WTC11 (cell line): ENCODE measurements around the gene CROCC. TPM values are rescaled to one million over a fixed set of nuclear protein-coding genes. Genes with fewer than 3 reads are reported as not detected.

ENCODE experiments used
- AFF4 ChIP-seq: sonication (generic); formaldehyde crosslinking; IDR thresholded peaks from 2 replicates; pipeline ENCODE4 v1.8.1; 2023; ENCODE audit warnings: mild to moderate bottlenecking, missing genetic modification reagents, borderline replicate concordance
- ATF1 ChIP-seq: sonication (generic); formaldehyde crosslinking; IDR thresholded peaks from 2 replicates; pipeline ENCODE4 v1.8.1; 2023; ENCODE audit warnings: mild to moderate bottlenecking, moderate library complexity, missing genetic modification reagents
- ATF3 ChIP-seq: sonication (generic); formaldehyde crosslinking; conservative IDR thresholded peaks from 2 replicates; pipeline ENCODE4 v1.8.1; 2022; ENCODE audit warnings: mild to moderate bottlenecking, missing genetic modification reagents
- CDX4 ChIP-seq: fragments of 250-450 bp; sonication (Bioruptor Pico); IDR thresholded peaks from 2 replicates; pipeline ENCODE4 v1.9.0; 2021; ENCODE audit warnings: moderate library complexity, mild to moderate bottlenecking, inconsistent platforms, borderline replicate concordance
- CTCF ChIP-seq: fragments of 200-600 bp; IDR thresholded peaks from 2 replicates; pipeline ENCODE4 v1.8.0; 2022; ENCODE audit warnings: antibody characterized with exemption
- ELF4 ChIP-seq: sonication (generic); formaldehyde crosslinking; IDR thresholded peaks from 2 replicates; pipeline ENCODE4 v1.8.1; 2022; ENCODE audit warnings: low read depth, mild to moderate bottlenecking, moderate library complexity, missing genetic modification reagents
- GRHL2 ChIP-seq: fragments of 250-450 bp; sonication (Bioruptor Pico); IDR thresholded peaks from 2 replicates; pipeline ENCODE4 v1.8.0; 2022; ENCODE audit warnings: mild to moderate bottlenecking, moderate library complexity; ENCODE audit not compliant: insufficient replicate concordance, severe bottlenecking
- GTF2I ChIP-seq: fragments of 250-450 bp; sonication (Bioruptor Pico); conservative IDR thresholded peaks from 2 replicates; pipeline ENCODE4 v1.4.0; 2021; ENCODE audit warnings: mild to moderate bottlenecking
- IRF1 ChIP-seq: sonication (generic); formaldehyde crosslinking; IDR thresholded peaks from 2 replicates; pipeline ENCODE4 v1.8.0; 2023; ENCODE audit warnings: missing genetic modification reagents
- JUN ChIP-seq: sonication (generic); formaldehyde crosslinking; IDR thresholded peaks from 2 replicates; pipeline ENCODE4 v1.8.0; 2023; ENCODE audit warnings: mild to moderate bottlenecking, missing genetic modification reagents
- MYBL2 ChIP-seq: sonication (generic); formaldehyde crosslinking; IDR thresholded peaks from 2 replicates; pipeline ENCODE4 v1.8.1; 2023; ENCODE audit warnings: mild to moderate bottlenecking, moderate library complexity, missing genetic modification reagents
- NFE2L1 ChIP-seq: sonication (generic); formaldehyde crosslinking; IDR thresholded peaks from 2 replicates; pipeline ENCODE4 v1.8.1; 2023; ENCODE audit warnings: missing genetic modification reagents
- NR2C2 ChIP-seq: sonication (generic); formaldehyde crosslinking; IDR thresholded peaks from 2 replicates; pipeline ENCODE4 v1.8.0; 2022; ENCODE audit warnings: mild to moderate bottlenecking, missing genetic modification reagents
- OVOL2 ChIP-seq: fragments of 250-450 bp; sonication (Bioruptor Pico); IDR thresholded peaks from 2 replicates; pipeline ENCODE4 v1.9.0; 2021; ENCODE audit warnings: mild to moderate bottlenecking, borderline replicate concordance
- SOX15 ChIP-seq: fragments of 250-450 bp; sonication (Bioruptor Pico); IDR thresholded peaks from 2 replicates; pipeline ENCODE4 v1.9.0; 2021; ENCODE audit warnings: mild to moderate bottlenecking
- STAT6 ChIP-seq: sonication (generic); formaldehyde crosslinking; conservative IDR thresholded peaks from 2 replicates; pipeline ENCODE4 v1.8.1; 2023; ENCODE audit warnings: mild to moderate bottlenecking, low read depth, missing genetic modification reagents, moderate library complexity
- TEAD1 ChIP-seq: sonication (generic); formaldehyde crosslinking; IDR thresholded peaks from 2 replicates; pipeline ENCODE4 v1.8.0; 2022; ENCODE audit warnings: mild to moderate bottlenecking, missing genetic modification reagents
- TEAD4 ChIP-seq: sonication (generic); formaldehyde crosslinking; IDR thresholded peaks from 2 replicates; pipeline ENCODE4 v1.8.0; 2022; ENCODE audit warnings: mild to moderate bottlenecking, missing genetic modification reagents
- ZNF425 ChIP-seq: fragments of 250-450 bp; sonication (Bioruptor Pico); conservative IDR thresholded peaks from 2 replicates; pipeline ENCODE4 v1.9.0; 2021; ENCODE audit warnings: mild to moderate bottlenecking
- ZNF532 ChIP-seq: fragments of 250-450 bp; sonication (Bioruptor Pico); IDR thresholded peaks from 2 replicates; pipeline ENCODE4 v1.9.0; 2021; ENCODE audit warnings: mild to moderate bottlenecking, borderline replicate concordance
- ZNF671 ChIP-seq: fragments of 250-450 bp; sonication (Bioruptor Pico); IDR thresholded peaks from 2 replicates; pipeline ENCODE4 v1.8.0; 2021; ENCODE audit warnings: mild to moderate bottlenecking
- total RNA-seq: library from RNA; stranded (reverse); gene quantifications from 3 replicates; pipeline ENCODE4 v1.2.3, GENCODE V29; 2021

The CROCC gene
- total RNA-seq, 1 experiment from 2014 or later = 75.6 TPM

- peak; percentile 70; the same call in 1 of the 2 replicates for TF ChIP-seq STAT6 (CRISPR knock-in tag)
- TF ChIP-seq NR2C2 (CRISPR knock-in tag) = no peak
- 0 out of 2 replicates have a peak, but pooled peaks have one; percentile 19 for TF ChIP-seq MYBL2 (CRISPR knock-in tag)
- no peak for TF ChIP-seq ZNF671 (CRISPR knock-in tag)
- no peak for TF ChIP-seq ELF4
- TF ChIP-seq GRHL2 (CRISPR knock-in tag) = no peak
- TF ChIP-seq SOX15 (CRISPR knock-in tag) = no peak
- TF ChIP-seq AFF4 (CRISPR knock-in tag) = no peak
- TF ChIP-seq ZNF532 (CRISPR knock-in tag) = no peak
- no peak for TF ChIP-seq ATF3
- TF ChIP-seq ZNF425 (CRISPR knock-in tag) = no peak
- no peak for TF ChIP-seq TEAD4
- no peak for TF ChIP-seq ATF1 (CRISPR knock-in tag)
- TF ChIP-seq NFE2L1 (CRISPR knock-in tag) = no peak
- no peak for TF ChIP-seq GTF2I (CRISPR knock-in tag)
- no peak for TF ChIP-seq JUN (CRISPR knock-in tag)
- TF ChIP-seq TEAD1 (CRISPR knock-in tag) = 0 out of 2 replicates have a peak, but pooled peaks have one; percentile 3
- TF ChIP-seq CDX4 (CRISPR knock-in tag) = no peak
- TF ChIP-seq OVOL2 (CRISPR knock-in tag) = no peak
- no peak for TF ChIP-seq IRF1
- TF ChIP-seq CTCF = no peak
Observed at GRCh38 chr1:17011439-17012307, 89.9 kb downstream of the CROCC start, which contains the start of gene ATP13A2 (continued).
